H1 (cell line): ENCODE results near the gene CORO7. TPM values are rescaled to one million over a fixed set of nuclear protein-coding genes. Genes with fewer than 3 reads are reported as not detected.
A peak's percentile ranks its signal among the peaks of the same experiment; 100 is the strongest.

Experiments
- CTCF ChIA-PET: fragments of 300-600 bp; sonication (Branson Sonifier 250); formaldehyde crosslinking; loops from one replicate; lab custom pipeline; 2021; ENCODE audit not compliant: partially characterized antibody; lab: Charles Lee
- POLR2A ChIA-PET: fragments of 300-600 bp; sonication (Branson Sonifier 250); formaldehyde crosslinking; loops from one replicate; lab custom pipeline; 2021; ENCODE audit warnings: inconsistent platforms; ENCODE audit not compliant: partially characterized antibody; lab: Charles Lee
- DNase-seq, 2 experiments: peaks; one replicate each; pipeline versions ENCODE4 v3.0.0 to v3.0.0-alpha.2; 2010 to 2022; ENCODE audit warnings: low spot score in 2 of 2, low read depth in 1 of 2, mixed read lengths in 1 of 2
- FAIRE-seq: peaks from 2 replicates; lab custom pipeline; 2011; peaks lifted over from hg19 to GRCh38; lab: Jason Lieb, UNC
- H2AFZ ChIP-seq: 2 replicates; pipeline ENCODE4 v1.8.1; 2012; ENCODE audit warnings: low read length, inconsistent platforms
- H2AK5ac ChIP-seq: 2 replicates; pipeline ENCODE4 v1.6.1; 2013; ENCODE audit warnings: low read depth, low read length
- H2BK120ac ChIP-seq: replicated peaks from 2 replicates; pipeline ENCODE3; 2013; ENCODE audit warnings: low read depth, low read length, inconsistent platforms
- H2BK12ac ChIP-seq: 2 replicates; pipeline ENCODE4 v1.6.1; 2013; ENCODE audit warnings: low read depth, low read length
- H2BK15ac ChIP-seq: 2 replicates; pipeline ENCODE4 v1.6.1; 2013; ENCODE audit warnings: low read length
- H2BK20ac ChIP-seq: 2 replicates; pipeline ENCODE4 v1.6.1; 2013; ENCODE audit warnings: low read length
- H2BK5ac ChIP-seq: 2 replicates; pipeline ENCODE4 v1.6.1; 2013; ENCODE audit warnings: low read depth, low read length
- H3K14ac ChIP-seq: 2 replicates; pipeline ENCODE4 v1.6.1; 2013; ENCODE audit warnings: inconsistent platforms; ENCODE audit not compliant: insufficient read length
- H3K18ac ChIP-seq: 2 replicates; pipeline ENCODE4 v1.6.1; 2013; ENCODE audit warnings: low read length; ENCODE audit errors: extremely low read depth
- H3K23ac ChIP-seq: 2 replicates; pipeline ENCODE4 v1.6.1; 2013; ENCODE audit warnings: inconsistent platforms; ENCODE audit not compliant: insufficient read length
- H3K23me2 ChIP-seq: 2 replicates; pipeline ENCODE4 v1.6.1; 2013; ENCODE audit warnings: low read depth, low read length
- H3K27ac ChIP-seq: 2 replicates; pipeline ENCODE4 v1.6.1; 2011; ENCODE audit warnings: low read depth, low read length, inconsistent platforms
- H3K27me3 ChIP-seq, 4 experiments: replicated peaks in 1 of 4; 1 replicate in 1 of 4; 2 replicates in 3 of 4; pipeline versions ENCODE4 v1.6.1 to v1.8.1; 2011 to 2013; ENCODE audit warnings: low read length in 3 of 4, mild to moderate bottlenecking in 3 of 4, inconsistent platforms in 2 of 4, mixed read lengths in 2 of 4, moderate library complexity in 1 of 4; ENCODE audit not compliant: control insufficient read depth in 3 of 4, insufficient read depth in 3 of 4; ENCODE audit errors: extremely low read depth in 1 of 4
- H3K36me3 ChIP-seq, 4 experiments: 2 replicates each; pipeline versions ENCODE4 v1.6.1 to v1.8.1; 2011 to 2013; ENCODE audit warnings: mild to moderate bottlenecking in 4 of 4, low read length in 3 of 4, moderate library complexity in 2 of 4, control low read depth in 1 of 4, inconsistent platforms in 1 of 4; ENCODE audit not compliant: insufficient read depth in 4 of 4, control insufficient read depth in 2 of 4
- H3K4ac ChIP-seq: replicated peaks from 2 replicates; pipeline ENCODE3; 2013; ENCODE audit warnings: low read length, low read depth, mixed read lengths, inconsistent platforms; ENCODE audit not compliant: insufficient read length
- H3K4me1 ChIP-seq, 4 experiments: replicated peaks in 1 of 4; 1 replicate in 1 of 4; 2 replicates in 3 of 4; pipeline versions ENCODE4 v1.6.1 to v1.8.1; 2011 to 2013; ENCODE audit warnings: low read length in 3 of 4, inconsistent platforms in 2 of 4, mixed read lengths in 1 of 4; ENCODE audit not compliant: insufficient read depth in 4 of 4, control insufficient read depth in 3 of 4
- H3K4me2 ChIP-seq, 2 experiments: 2 replicates each; pipeline versions ENCODE4 v1.6.1 to v1.8.1; 2011 to 2013; ENCODE audit warnings: low read depth in 2 of 2, low read length in 2 of 2, control low read depth in 1 of 2, inconsistent platforms in 1 of 2, mild to moderate bottlenecking in 1 of 2; ENCODE audit not compliant: insufficient read depth in 1 of 2
- H3K4me3 ChIP-seq, 4 experiments: fragments of 200-600, 300-600 bp in 1 of 4; sonication (generic), shearing (Covaris generic), sonication (Bioruptor Twin) in 1 of 4; 2 replicates each; pipeline versions ENCODE4 v1.5.1 to v1.8.1; 2011 to 2016; ENCODE audit warnings: low read length in 4 of 4, low read depth in 3 of 4, control low read depth in 2 of 4, inconsistent platforms in 2 of 4, mild to moderate bottlenecking in 2 of 4, mixed read lengths in 1 of 4, moderate library complexity in 1 of 4; ENCODE audit not compliant: insufficient read depth in 2 of 4; ENCODE audit errors: extremely low read depth in 1 of 4
- H3K56ac ChIP-seq: replicated peaks from 2 replicates; pipeline ENCODE3; 2013; ENCODE audit warnings: low read depth, mild to moderate bottlenecking, mixed read lengths, low read length, inconsistent platforms; ENCODE audit not compliant: insufficient read length
- H3K79me1 ChIP-seq: 2 replicates; pipeline ENCODE4 v1.6.1; 2013; ENCODE audit warnings: low read depth, low read length, control low read depth
- H3K79me2 ChIP-seq, 2 experiments: 2 replicates each; pipeline versions ENCODE4 v1.6.1 to v1.8.1; 2012 to 2013; ENCODE audit warnings: low read length in 2 of 2, mild to moderate bottlenecking in 2 of 2, inconsistent platforms in 1 of 2; ENCODE audit not compliant: insufficient read depth in 2 of 2, control insufficient read depth in 1 of 2
- H3K9ac ChIP-seq, 4 experiments: replicated peaks in 1 of 4; 1 replicate in 1 of 4; 2 replicates in 3 of 4; pipeline versions ENCODE4 v1.6.1 to v1.8.1; 2011 to 2013; ENCODE audit warnings: low read depth in 3 of 4, low read length in 3 of 4, control low read depth in 2 of 4, mild to moderate bottlenecking in 2 of 4, moderate library complexity in 2 of 4, inconsistent platforms in 1 of 4; ENCODE audit errors: extremely low read depth in 1 of 4
- H3K9me3 ChIP-seq, 2 experiments: 2 replicates each; pipeline versions ENCODE4 v1.6.1 to v1.8.1; 2012 to 2013; ENCODE audit warnings: mild to moderate bottlenecking in 2 of 2, moderate library complexity in 2 of 2, control low read depth in 1 of 2, inconsistent platforms in 1 of 2, low read depth in 1 of 2, low read length in 1 of 2, mixed read lengths in 1 of 2; ENCODE audit not compliant: insufficient read depth in 2 of 2
- H4K20me1 ChIP-seq, 2 experiments: replicated peaks in 1 of 2; 2 replicates each; pipeline versions ENCODE3 to v1.8.1; 2011 to 2013; ENCODE audit warnings: inconsistent platforms in 2 of 2, low read length in 2 of 2, mild to moderate bottlenecking in 1 of 2; ENCODE audit not compliant: insufficient read depth in 2 of 2, control insufficient read depth in 1 of 2
- H4K5ac ChIP-seq: 2 replicates; pipeline ENCODE4 v1.6.1; 2013; ENCODE audit warnings: low read length, low read depth, mixed read lengths, inconsistent platforms; ENCODE audit not compliant: insufficient read length
- H4K8ac ChIP-seq: 2 replicates; pipeline ENCODE4 v1.8.0; 2013; ENCODE audit warnings: mild to moderate bottlenecking, moderate library complexity, low read length, inconsistent platforms; ENCODE audit not compliant: insufficient read depth; ENCODE audit errors: extremely low read depth
- H4K91ac ChIP-seq: replicated peaks from 2 replicates; pipeline ENCODE3; 2013; ENCODE audit warnings: low read length, mixed read lengths, inconsistent platforms; ENCODE audit not compliant: insufficient read length
- CTBP2 ChIP-seq: IDR thresholded peaks from 2 replicates; pipeline ENCODE4 v1.7.0; 2011; ENCODE audit warnings: borderline replicate concordance, mild to moderate bottlenecking, moderate library complexity, mixed read lengths, low read length; ENCODE audit not compliant: insufficient read depth, insufficient read length
- EGR1 ChIP-seq: IDR thresholded peaks from 2 replicates; pipeline ENCODE4 v1.6.1; 2011; ENCODE audit warnings: low read depth, low read length, borderline replicate concordance
- HDAC2 ChIP-seq, 2 experiments: fragments of 300-600 bp in 1 of 2; sonication (generic) in 1 of 2; IDR thresholded peaks; 2 replicates each; pipeline ENCODE4 v1.6.1; 2011 to 2012; ENCODE audit warnings: low read depth in 2 of 2, low read length in 2 of 2, mild to moderate bottlenecking in 2 of 2, moderate library complexity in 2 of 2, borderline replicate concordance in 1 of 2, inconsistent platforms in 1 of 2
- KDM5A ChIP-seq: fragments of 200-600 bp; IDR thresholded peaks from 2 replicates; pipeline ENCODE4 v1.7.1; 2012; ENCODE audit warnings: mild to moderate bottlenecking, low read length, inconsistent platforms, mixed read lengths
- NRF1 ChIP-seq: IDR thresholded peaks from 2 replicates; pipeline ENCODE4 v1.6.1; 2011; ENCODE audit warnings: mild to moderate bottlenecking, low read depth, low read length, improper control_type of control experiment
- POLR2AphosphoS5 ChIP-seq: IDR thresholded peaks from 2 replicates; pipeline ENCODE4 v1.6.1; 2011; ENCODE audit warnings: low read depth, low read length
- RAD21 ChIP-seq, 2 experiments: IDR thresholded peaks in 1 of 2; conservative IDR thresholded peaks in 1 of 2; 2 replicates each; pipeline ENCODE4 v1.6.1; 2011; ENCODE audit warnings: low read depth in 2 of 2, low read length in 2 of 2, improper control_type of control experiment in 1 of 2, inconsistent platforms in 1 of 2, mild to moderate bottlenecking in 1 of 2, moderate library complexity in 1 of 2
- SAP30 ChIP-seq: fragments of 300-600 bp; sonication (generic); IDR thresholded peaks from 2 replicates; pipeline ENCODE4 v1.7.1; 2012; ENCODE audit warnings: low read length, moderate library complexity, mild to moderate bottlenecking, inconsistent platforms; ENCODE audit not compliant: insufficient read depth, insufficient replicate concordance
- SIRT6 ChIP-seq: IDR thresholded peaks from one replicate; pipeline ENCODE4 v1.7.1; 2012; ENCODE audit warnings: low read length, inconsistent platforms
- SP4 ChIP-seq: IDR thresholded peaks from 2 replicates; pipeline ENCODE4 v1.6.1; 2012; ENCODE audit warnings: low read length, inconsistent platforms
- SUZ12 ChIP-seq: fragments of 200-600 bp; sonication (generic); IDR thresholded peaks from 2 replicates; pipeline ENCODE4 v1.6.1; 2012; ENCODE audit warnings: mild to moderate bottlenecking, inconsistent platforms, low read length, moderate library complexity, mixed read lengths
- TAF1 ChIP-seq: IDR thresholded peaks from 2 replicates; pipeline ENCODE4 v1.6.1; 2011; ENCODE audit warnings: mild to moderate bottlenecking, low read depth, low read length
- WGBS, 2 experiments: shearing (Covaris generic) in 1 of 2; methylation state at CpG; one replicate each; pipeline versions ENCODE4 v1.1.6 to v1.1.7; 2013 to 2015; ENCODE audit warnings: low lambda C conversion rate in 2 of 2, mixed read lengths in 2 of 2, inconsistent platforms in 1 of 2, low coverage in 1 of 2, missing lambda C conversion rate in 1 of 2; ENCODE audit not compliant: insufficient replicate concordance in 2 of 2, insufficient coverage in 1 of 2, insufficient read length in 1 of 2; ENCODE audit errors: extremely low coverage in 1 of 2, missing lambda C conversion rate in 1 of 2; 5-methylcytosine and 5-hydroxymethylcytosine counted together
- polyA plus RNA-seq, 7 experiments: library from polyadenylated mRNA; depleted of rRNA in 3 of 7; stranded (reverse) in 5 of 7; unstranded in 2 of 7; fragments of >200 nt in 5 of 7; fragments of 200-250 nt in 2 of 7; gene quantifications; 1 replicate in 5 of 7; 2 replicates in 1 of 7; 4 replicates in 1 of 7; pipeline versions ENCODE4 v1.2.1 to v1.2.3, GENCODE V29; 2011 to 2013; ENCODE audit warnings: missing spikeins in 2 of 7, mixed read lengths in 2 of 7
- total RNA-seq: library from RNA; stranded (reverse); fragmentation: NEBNext Ultra II Directional; extraction: Animal tissue kit (Norgen Biotek cat#: 25700); gene quantifications from 2 replicates; pipeline ENCODE4 v1.2.1, GENCODE V29; 2021
- TF ChIP-seq, protein P1 (sequence below): IDR thresholded peaks from 2 replicates; pipeline ENCODE4 v1.6.1; 2012; ENCODE audit warnings: inconsistent platforms

CORO7 gene
- total and polyA plus RNA-seq, 2 of the 8 experiments (the other 6 are each of a cell fraction or from before 2014, with no cell fraction given) = 25.2 to 29.8 TPM

DNA sequence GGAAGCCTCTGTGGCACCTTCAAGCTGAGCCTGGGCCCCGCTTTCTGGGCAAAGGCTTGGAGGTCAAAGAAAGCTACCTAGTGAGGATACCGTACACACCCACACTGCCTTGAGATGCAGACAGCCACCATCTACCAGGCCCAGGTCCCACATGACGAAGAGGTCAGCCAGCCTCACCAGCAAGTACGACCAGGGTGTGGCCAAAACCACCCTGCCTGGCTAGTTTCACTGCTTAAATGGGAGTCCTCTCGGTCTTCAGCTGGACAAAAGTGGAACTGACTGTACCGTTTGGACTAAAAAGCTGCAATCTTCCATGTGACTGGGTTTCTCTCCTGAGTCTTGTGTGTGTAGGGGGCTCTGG, 23.2 kb downstream of the CORO7 start:
- Histone ChIP-seq H3K14ac (no peak overlapping the region), H4K20me1 (no peaks in the 10 kb centered on the region), H2BK15ac (peak overlapping the region; percentile 3; the same call in 1 of the 2 replicates), H2BK12ac (peak overlapping the region; percentile 99), H2BK5ac (peak overlapping the region; percentile 98), H3K9ac (peak overlapping the region in 2 of 4 experiments; percentile 3 to 42; a peak in 4 of 7 replicates), H4K91ac (peak overlapping the region; percentile 69), H3K18ac (peak overlapping the region; percentile 89), H3K56ac (no peak overlapping the region), H3K27me3 (no peaks in the 10 kb centered on the region), H3K4me1 (peaks cover 12 to 49% (median 43%) of the 10 kb centered on the region in 4 experiments), H3K27ac (peak overlapping the region; percentile 90), H3K23ac (no peak overlapping the region), H3K4me3 (peak overlapping the region in 1 of 4 experiments; percentile 25; a peak in 1 of 8 replicates), H4K8ac (peak overlapping the region; percentile 76), H2BK120ac (peak overlapping the region; percentile 85), H3K79me1 (no peaks in the 10 kb centered on the region), H3K36me3 (no peaks in the 10 kb centered on the region), H3K9me3 (no peaks in the 10 kb centered on the region), H4K5ac (peak overlapping the region; percentile 12), H2AFZ (no peak overlapping the region), H3K79me2 (no peaks in the 10 kb centered on the region), H3K4me2 (peak overlapping the region; percentile 4 to 47; a peak in 2 of 4 replicates), H3K23me2 (no peaks in the 10 kb centered on the region), H2AK5ac (peak overlapping the region; percentile 67), H3K4ac (peak overlapping the region; percentile 49), H2BK20ac (peak overlapping the region; percentile 88)
- ChIA-PET POLR2A (interaction anchor here (0.6 to 11.9 kb wide), 30 partner anchors 9 to 139 kb away, joined by 3 to 223 read pairs (median 5); partner anchors contain the start of genes GLIS2, HMOX2, PAM16 and VASN), CTCF (interaction anchor here (0.8 to 24.8 kb wide), 16 partner anchors 11 to 453 kb away, joined by 3 to 659 read pairs (median 5); partner anchors contain the start of gene PAM16)
- DNase-seq = no peak
- no peak for FAIRE-seq
- WGBS, 2 experiments = 72% methylated on average over 6 of the region's 6 CpGs; no CpG with 5 or more reads in 1 of the 2 experiments
- TF ChIP-seq SIRT6 (no peak), SAP30 (no peak), HDAC2 (IDR thresholded peaks at IDR 0.05; ENCODE audit: borderline replicate concordance in 1 of 2, low read depth in 2 of 2, low read length in 2 of 2) (no peak), CTBP2 (no peak), TAF1 (no peak), SP4 (no peak), POLR2AphosphoS5 (no peak), SUZ12 (no peak), KDM5A (no peak), EGR1 (no peak), RAD21 (IDR thresholded peaks at IDR 0.05 in 1 of 2, conservative IDR thresholded peaks at IDR 0.05 in 1 of 2; ENCODE audit: low read depth in 2 of 2, low read length in 2 of 2) (no peak), NRF1 (no peak)
- TF ChIP-seq, protein P1, sequence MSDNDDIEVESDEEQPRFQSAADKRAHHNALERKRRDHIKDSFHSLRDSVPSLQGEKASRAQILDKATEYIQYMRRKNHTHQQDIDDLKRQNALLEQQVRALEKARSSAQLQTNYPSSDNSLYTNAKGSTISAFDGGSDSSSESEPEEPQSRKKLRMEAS = no peak
